LNCAP (cell line): Measurements from ENCODE around the gene ATP5F1D.

ENCODE experiments used
- CTCF ChIP-seq: fragments of 450-650 bp; IDR thresholded peaks from 2 replicates; pipeline ENCODE4 v1.5.1; 2017; ENCODE audit warnings: mild to moderate bottlenecking

The ATP5F1D gene

GRCh38 chr19:1241417-1242095 is at the start of gene ATP5F1D:
ATP5F1D (plus strand) TSS chr19:1241751; CDS start chr19:1241851, 100 bp downstream.
- no peak for TF ChIP-seq CTCF

GRCh38 chr19:1199531-1199930 is 42.0 kb upstream of the ATP5F1D start:
- TF ChIP-seq CTCF: no peak

- no peak for TF ChIP-seq CTCF
Observed at GRCh38 chr19:1205114-1206099, 36.1 kb upstream of the ATP5F1D start, which contains the start of gene STK11. STK11 (plus strand) TSS chr19:1205778; CDS start chr19:1206914, 1,136 bp downstream.

GRCh38 chr19:1206150-1206863 is 35.2 kb upstream of the ATP5F1D start:
- no peak for TF ChIP-seq CTCF

- TF ChIP-seq CTCF: no peak
Observed at GRCh38 chr19:1206864-1207450, 34.6 kb upstream of the ATP5F1D start.

- TF ChIP-seq CTCF: no peak
Observed at GRCh38 chr19:1210227-1210538, 31.4 kb upstream of the ATP5F1D start.
